ENCODE measurements around the gene LNX1. TPM values are rescaled to one million over a fixed set of nuclear protein-coding genes. Genes with fewer than 3 reads are reported as not detected.

LNX1 gene
- total RNA-seq, 1 donor from 2014 or later: 1.6 TPM

- Histone ChIP-seq H3K36me3 (ENCODE audit: control insufficient read depth, insufficient read depth, low read length) (no peaks in the 10 kb centered on the region), H3K27me3 (ENCODE audit: control insufficient read depth, insufficient read depth, low read length) (no peaks in the 10 kb centered on the region), H3K4me3 (ENCODE audit: low read depth, low read length) (no peak overlapping the region)
- TF ChIP-seq CTCF (IDR thresholded peaks at IDR 0.05; ENCODE audit: insufficient read depth, low read length, severe bottlenecking): no peak
- DNase-seq (ENCODE audit: low read depth) (no peak), FAIRE-seq (no peak)
These were observed 42.3 kb upstream of the LNX1 start for GRCh38 chr4:53633608-53634007.

- no peaks in the 10 kb centered on the region for H3K36me3 ChIP-seq (ENCODE audit: control insufficient read depth, insufficient read depth, low read length)
- no peak for TF ChIP-seq CTCF (IDR thresholded peaks at IDR 0.05; ENCODE audit: insufficient read depth, low read length, severe bottlenecking)
- FAIRE-seq (no peak), DNase-seq (ENCODE audit: low read depth) (no peak)
- H3K27me3 ChIP-seq (ENCODE audit: control insufficient read depth, insufficient read depth, low read length): no peaks in the 10 kb centered on the region
- no peak overlapping the region for H3K4me3 ChIP-seq (ENCODE audit: low read depth, low read length)
These were observed 38.0 kb upstream of the LNX1 start for GRCh38 chr4:53629296-53629695.

- Histone ChIP-seq H3K36me3 (ENCODE audit: control insufficient read depth, insufficient read depth, low read length) (no peaks in the 10 kb centered on the region), H3K4me3 (ENCODE audit: low read depth, low read length) (no peak overlapping the region), H3K27me3 (ENCODE audit: control insufficient read depth, insufficient read depth, low read length) (no peaks in the 10 kb centered on the region)
- no peak for TF ChIP-seq CTCF (IDR thresholded peaks at IDR 0.05; ENCODE audit: insufficient read depth, low read length, severe bottlenecking)
- DNase-seq (ENCODE audit: low read depth) (no peak), FAIRE-seq (no peak)
These were observed 35.2 kb upstream of the LNX1 start for GRCh38 chr4:53626491-53626890.

GRCh38 chr4:53625888-53626287, 34.6 kb upstream of the LNX1 start:
- H3K27me3 ChIP-seq (ENCODE audit: control insufficient read depth, insufficient read depth, low read length): no peaks in the 10 kb centered on the region
- H3K4me3 ChIP-seq (ENCODE audit: low read depth, low read length): no peak overlapping the region
- no peak for TF ChIP-seq CTCF (IDR thresholded peaks at IDR 0.05; ENCODE audit: insufficient read depth, low read length, severe bottlenecking)
- DNase-seq (ENCODE audit: low read depth) (no peak), FAIRE-seq (no peak)
- H3K36me3 ChIP-seq (ENCODE audit: control insufficient read depth, insufficient read depth, low read length): no peaks in the 10 kb centered on the region

GRCh38 chr4:53622739-53623151, 31.5 kb upstream of the LNX1 start:
- Histone ChIP-seq H3K4me3 (ENCODE audit: low read depth, low read length) (no peak overlapping the region), H3K27me3 (ENCODE audit: control insufficient read depth, insufficient read depth, low read length) (no peaks in the 10 kb centered on the region), H3K36me3 (ENCODE audit: control insufficient read depth, insufficient read depth, low read length) (no peaks in the 10 kb centered on the region)
- peak; percentile 89 for DNase-seq (ENCODE audit: low read depth)
- TF ChIP-seq CTCF (IDR thresholded peaks at IDR 0.05; ENCODE audit: insufficient read depth, low read length, severe bottlenecking): no peak
- FAIRE-seq: no peak

GRCh38 chr4:53620956-53621355, 29.7 kb upstream of the LNX1 start:
- H3K27me3 ChIP-seq (ENCODE audit: control insufficient read depth, insufficient read depth, low read length): no peaks in the 10 kb centered on the region
- TF ChIP-seq CTCF (IDR thresholded peaks at IDR 0.05; ENCODE audit: insufficient read depth, low read length, severe bottlenecking): no peak
- H3K36me3 ChIP-seq (ENCODE audit: control insufficient read depth, insufficient read depth, low read length): no peaks in the 10 kb centered on the region
- no peak for FAIRE-seq
- DNase-seq (ENCODE audit: low read depth): no peak
- no peak overlapping the region for H3K4me3 ChIP-seq (ENCODE audit: low read depth, low read length)
